Hepatocyte (in vitro differentiated cells): ENCODE data around the gene COG7.

ENCODE experiments used
- EZH2 ChIP-seq: fragments of 200-600 bp; sonication (generic); IDR thresholded peaks from 2 replicates; pipeline ENCODE4 v1.6.1; 2016; ENCODE audit warnings: antibody characterized with exemption, mild to moderate bottlenecking, borderline replicate concordance
- TF ChIP-seq, protein P1 (sequence below): fragments of 200-600 bp; sonication (generic); IDR thresholded peaks from 2 replicates; pipeline ENCODE4 v1.5.1; 2016; ENCODE audit warnings: antibody characterized with exemption, mild to moderate bottlenecking; ENCODE audit not compliant: poor library complexity

DNA sequence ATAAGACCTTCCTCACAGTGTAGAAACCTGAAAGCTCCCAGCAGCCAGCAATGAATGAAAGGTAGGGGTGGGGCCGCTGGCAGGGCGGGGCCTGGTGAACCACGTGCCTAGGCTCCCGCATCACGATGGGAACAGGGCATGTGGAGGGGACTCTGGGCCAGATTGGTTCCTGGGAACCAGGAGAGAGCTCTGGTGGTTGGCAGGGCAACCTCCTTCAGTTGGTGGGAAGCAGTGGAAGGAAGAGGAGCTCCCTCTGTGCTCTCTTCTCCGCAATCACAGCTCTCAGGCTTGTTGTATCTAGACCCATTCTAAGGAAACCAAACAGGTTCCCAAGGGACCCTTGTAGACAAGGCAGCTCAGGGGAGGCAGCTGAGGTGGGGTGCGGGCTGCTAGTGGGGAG lies 46.8 kb upstream of the COG7 start:
- TF ChIP-seq, protein P1, sequence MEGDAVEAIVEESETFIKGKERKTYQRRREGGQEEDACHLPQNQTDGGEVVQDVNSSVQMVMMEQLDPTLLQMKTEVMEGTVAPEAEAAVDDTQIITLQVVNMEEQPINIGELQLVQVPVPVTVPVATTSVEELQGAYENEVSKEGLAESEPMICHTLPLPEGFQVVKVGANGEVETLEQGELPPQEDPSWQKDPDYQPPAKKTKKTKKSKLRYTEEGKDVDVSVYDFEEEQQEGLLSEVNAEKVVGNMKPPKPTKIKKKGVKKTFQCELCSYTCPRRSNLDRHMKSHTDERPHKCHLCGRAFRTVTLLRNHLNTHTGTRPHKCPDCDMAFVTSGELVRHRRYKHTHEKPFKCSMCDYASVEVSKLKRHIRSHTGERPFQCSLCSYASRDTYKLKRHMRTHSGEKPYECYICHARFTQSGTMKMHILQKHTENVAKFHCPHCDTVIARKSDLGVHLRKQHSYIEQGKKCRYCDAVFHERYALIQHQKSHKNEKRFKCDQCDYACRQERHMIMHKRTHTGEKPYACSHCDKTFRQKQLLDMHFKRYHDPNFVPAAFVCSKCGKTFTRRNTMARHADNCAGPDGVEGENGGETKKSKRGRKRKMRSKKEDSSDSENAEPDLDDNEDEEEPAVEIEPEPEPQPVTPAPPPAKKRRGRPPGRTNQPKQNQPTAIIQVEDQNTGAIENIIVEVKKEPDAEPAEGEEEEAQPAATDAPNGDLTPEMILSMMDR: no peak
- no peak for TF ChIP-seq EZH2
